MM.1S (cell line): ENCODE results near the gene ULK4.

Experiments used
- EZH2phosphoT487 ChIP-seq: fragments of 300-600 bp; sonication (generic); IDR thresholded peaks from 2 replicates; pipeline ENCODE4 v1.6.1; 2018; ENCODE audit warnings: antibody characterized with exemption, low read length
- TF ChIP-seq, protein P1 (sequence below): fragments of 300-600 bp; sonication (generic); IDR thresholded peaks from 2 replicates; pipeline ENCODE4 v1.5.1; 2016; ENCODE audit warnings: antibody characterized with exemption, low read length, mixed read lengths

- TF ChIP-seq, protein P1, sequence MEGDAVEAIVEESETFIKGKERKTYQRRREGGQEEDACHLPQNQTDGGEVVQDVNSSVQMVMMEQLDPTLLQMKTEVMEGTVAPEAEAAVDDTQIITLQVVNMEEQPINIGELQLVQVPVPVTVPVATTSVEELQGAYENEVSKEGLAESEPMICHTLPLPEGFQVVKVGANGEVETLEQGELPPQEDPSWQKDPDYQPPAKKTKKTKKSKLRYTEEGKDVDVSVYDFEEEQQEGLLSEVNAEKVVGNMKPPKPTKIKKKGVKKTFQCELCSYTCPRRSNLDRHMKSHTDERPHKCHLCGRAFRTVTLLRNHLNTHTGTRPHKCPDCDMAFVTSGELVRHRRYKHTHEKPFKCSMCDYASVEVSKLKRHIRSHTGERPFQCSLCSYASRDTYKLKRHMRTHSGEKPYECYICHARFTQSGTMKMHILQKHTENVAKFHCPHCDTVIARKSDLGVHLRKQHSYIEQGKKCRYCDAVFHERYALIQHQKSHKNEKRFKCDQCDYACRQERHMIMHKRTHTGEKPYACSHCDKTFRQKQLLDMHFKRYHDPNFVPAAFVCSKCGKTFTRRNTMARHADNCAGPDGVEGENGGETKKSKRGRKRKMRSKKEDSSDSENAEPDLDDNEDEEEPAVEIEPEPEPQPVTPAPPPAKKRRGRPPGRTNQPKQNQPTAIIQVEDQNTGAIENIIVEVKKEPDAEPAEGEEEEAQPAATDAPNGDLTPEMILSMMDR = no peak
- TF ChIP-seq EZH2phosphoT487 = no peak
These were observed 720.7 kb downstream of the ULK4 start for GRCh38 chr3:41241161-41241560.
